Prostate gland (tissue), 2 donors: ENCODE results near the gene TM4SF4.

ENCODE experiments used
- POLR2A ChIP-seq: fragments of 450-650 bp; IDR thresholded peaks from one replicate; pipeline ENCODE4 v1.6.1; 2016; ENCODE audit warnings: antibody characterized with exemption, mild to moderate bottlenecking
- TF ChIP-seq, protein P1 (sequence below), 4 experiments: fragments of 200-600 bp in 2 of 4; fragments of 450-650 bp in 2 of 4; sonication (generic) in 2 of 4; IDR thresholded peaks; 1 replicate in 3 of 4; 2 replicates in 1 of 4; pipeline ENCODE4 v1.5.1; 2016 to 2019; ENCODE audit warnings: antibody characterized with exemption in 4 of 4, mild to moderate bottlenecking in 2 of 4, moderate library complexity in 2 of 4

GRCh38 chr3:149437286-149437685 lies 37.2 kb upstream of the TM4SF4 start:
- no peak for TF ChIP-seq POLR2A
- TF ChIP-seq, protein P1, sequence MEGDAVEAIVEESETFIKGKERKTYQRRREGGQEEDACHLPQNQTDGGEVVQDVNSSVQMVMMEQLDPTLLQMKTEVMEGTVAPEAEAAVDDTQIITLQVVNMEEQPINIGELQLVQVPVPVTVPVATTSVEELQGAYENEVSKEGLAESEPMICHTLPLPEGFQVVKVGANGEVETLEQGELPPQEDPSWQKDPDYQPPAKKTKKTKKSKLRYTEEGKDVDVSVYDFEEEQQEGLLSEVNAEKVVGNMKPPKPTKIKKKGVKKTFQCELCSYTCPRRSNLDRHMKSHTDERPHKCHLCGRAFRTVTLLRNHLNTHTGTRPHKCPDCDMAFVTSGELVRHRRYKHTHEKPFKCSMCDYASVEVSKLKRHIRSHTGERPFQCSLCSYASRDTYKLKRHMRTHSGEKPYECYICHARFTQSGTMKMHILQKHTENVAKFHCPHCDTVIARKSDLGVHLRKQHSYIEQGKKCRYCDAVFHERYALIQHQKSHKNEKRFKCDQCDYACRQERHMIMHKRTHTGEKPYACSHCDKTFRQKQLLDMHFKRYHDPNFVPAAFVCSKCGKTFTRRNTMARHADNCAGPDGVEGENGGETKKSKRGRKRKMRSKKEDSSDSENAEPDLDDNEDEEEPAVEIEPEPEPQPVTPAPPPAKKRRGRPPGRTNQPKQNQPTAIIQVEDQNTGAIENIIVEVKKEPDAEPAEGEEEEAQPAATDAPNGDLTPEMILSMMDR (IDR thresholded peaks at IDR 0.05): no peak
